IMR-90 (cell line): ENCODE data around the gene PALM. TPM values are rescaled to one million over a fixed set of nuclear protein-coding genes. Genes with fewer than 3 reads are reported as not detected.
A peak's percentile ranks its signal among the peaks of the same experiment; 100 is the strongest.

Experiments
- ATAC-seq: fragments of 200-7000 bp; cut with Tn5 transposase; 2 replicates; pipeline ENCODE4 v1.9.1; 2020; ENCODE audit warnings: low read depth, mild to moderate bottlenecking, moderate library complexity
- BruUV-seq: library from RNA; stranded (reverse); fragments of 400-500 nt; replicated peaks from 2 replicates; lab custom pipeline; 2021; lab: Mats Ljungman, UMichigan
- CTCF ChIA-PET: fragments of 300-600 bp; formaldehyde crosslinking; extraction: SDS; loops from one replicate; lab custom pipeline; 2021; ENCODE audit warnings: antibody characterized with exemption; lab: Yijun Ruan, JAX
- POLR2A ChIA-PET: fragments of 300-600 bp; sonication (Branson Sonifier 250); formaldehyde crosslinking; loops from one replicate; lab custom pipeline; 2022; ENCODE audit warnings: antibody characterized with exemption; ENCODE audit not compliant: unreplicated experiment; lab: Charles Lee
- DNase-seq: peaks from one replicate; pipeline ENCODE4 v3.0.0; 2013
- H2AFZ ChIP-seq: replicated peaks from 2 replicates; pipeline ENCODE3; 2013; ENCODE audit warnings: low read length, mild to moderate bottlenecking; ENCODE audit not compliant: poor library complexity
- H2AK5ac ChIP-seq: 2 replicates; pipeline ENCODE4 v1.6.1; 2013; ENCODE audit warnings: low read depth, low read length, inconsistent platforms
- H2AK9ac ChIP-seq: replicated peaks from 2 replicates; pipeline ENCODE3; 2013; ENCODE audit warnings: mild to moderate bottlenecking, low read depth, low read length, moderate library complexity; ENCODE audit not compliant: poor library complexity
- H2BK120ac ChIP-seq: 2 replicates; pipeline ENCODE4 v1.6.1; 2013; ENCODE audit warnings: low read depth, low read length, inconsistent platforms
- H2BK15ac ChIP-seq: 3 replicates; pipeline ENCODE4 v1.6.1; 2013; ENCODE audit warnings: low read depth, low read length, inconsistent platforms
- H2BK20ac ChIP-seq: 2 replicates; pipeline ENCODE4 v1.6.1; 2013; ENCODE audit warnings: low read depth, mild to moderate bottlenecking, inconsistent platforms, low read length, moderate library complexity
- H2BK5ac ChIP-seq: 2 replicates; pipeline ENCODE4 v1.6.1; 2013; ENCODE audit warnings: mild to moderate bottlenecking, low read depth, low read length, inconsistent platforms; ENCODE audit not compliant: poor library complexity, severe bottlenecking
- H3K14ac ChIP-seq: replicated peaks from 2 replicates; pipeline ENCODE4 v1.6.1; 2013; ENCODE audit warnings: low read depth, low read length, inconsistent platforms
- H3K18ac ChIP-seq: 2 replicates; pipeline ENCODE4 v1.6.1; 2013; ENCODE audit warnings: low read depth, low read length, control low read depth
- H3K23ac ChIP-seq: 2 replicates; pipeline ENCODE4 v1.6.1; 2013; ENCODE audit warnings: low read depth, low read length, inconsistent platforms
- H3K27ac ChIP-seq: 2 replicates; pipeline ENCODE4 v1.5.1; 2013; ENCODE audit warnings: mild to moderate bottlenecking, control low read depth, low read length; ENCODE audit not compliant: insufficient read depth
- H3K27me3 ChIP-seq: 2 replicates; pipeline ENCODE4 v1.6.1; 2013; ENCODE audit warnings: low read length; ENCODE audit not compliant: control insufficient read depth, insufficient read depth
- H3K36me3 ChIP-seq: 2 replicates; pipeline ENCODE4 v1.6.1; 2013; ENCODE audit warnings: low read length, mixed read lengths; ENCODE audit not compliant: control insufficient read depth, insufficient read depth
- H3K4ac ChIP-seq: 2 replicates; pipeline ENCODE4 v1.6.1; 2013; ENCODE audit warnings: low read depth, low read length, inconsistent platforms
- H3K4me1 ChIP-seq: 2 replicates; pipeline ENCODE4 v1.6.1; 2013; ENCODE audit warnings: low read length, mixed read lengths; ENCODE audit not compliant: control insufficient read depth, insufficient read depth
- H3K4me2 ChIP-seq: 2 replicates; pipeline ENCODE4 v1.6.1; 2013; ENCODE audit warnings: low read depth, mild to moderate bottlenecking, control low read depth, low read length, moderate library complexity
- H3K4me3 ChIP-seq: 2 replicates; pipeline ENCODE4 v1.5.1; 2013; ENCODE audit warnings: low read depth, mild to moderate bottlenecking, control low read depth, low read length, moderate library complexity; ENCODE audit not compliant: insufficient read depth
- H3K56ac ChIP-seq: 2 replicates; pipeline ENCODE4 v1.6.1; 2013; ENCODE audit warnings: low read length, inconsistent platforms; ENCODE audit not compliant: insufficient read depth; ENCODE audit errors: extremely low read depth
- H3K79me1 ChIP-seq, 2 experiments: 2 replicates each; pipeline ENCODE4 v1.6.1; 2013; ENCODE audit warnings: low read length in 2 of 2, inconsistent platforms in 1 of 2, low read depth in 1 of 2
- H3K9ac ChIP-seq: 2 replicates; pipeline ENCODE4 v1.6.1; 2013; ENCODE audit warnings: low read depth, low read length, control low read depth
- H3K9me1 ChIP-seq: 2 replicates; pipeline ENCODE4 v1.6.1; 2013; ENCODE audit warnings: low read length, inconsistent platforms; ENCODE audit not compliant: insufficient read depth
- H3K9me3 ChIP-seq: 2 replicates; pipeline ENCODE4 v1.6.1; 2013; ENCODE audit warnings: low read length; ENCODE audit not compliant: control insufficient read depth, insufficient read depth
- H4K20me1 ChIP-seq: 2 replicates; pipeline ENCODE4 v1.6.1; 2013; ENCODE audit warnings: low read length, inconsistent platforms; ENCODE audit not compliant: insufficient read depth
- H4K5ac ChIP-seq: 2 replicates; pipeline ENCODE4 v1.6.1; 2013; ENCODE audit warnings: mild to moderate bottlenecking, low read depth, low read length, control low read depth
- H4K8ac ChIP-seq, 2 experiments: 2 replicates each; pipeline ENCODE4 v1.6.1; 2013; ENCODE audit warnings: low read depth in 2 of 2, low read length in 2 of 2, control low read depth in 1 of 2, inconsistent platforms in 1 of 2
- H4K91ac ChIP-seq: 2 replicates; pipeline ENCODE4 v1.6.1; 2013; ENCODE audit warnings: low read depth, low read length, inconsistent platforms; ENCODE audit not compliant: insufficient read depth
- BHLHE40 ChIP-seq: fragments of 150-350 bp; IDR thresholded peaks from 2 replicates; pipeline ENCODE4 v1.6.1; 2016; ENCODE audit warnings: mild to moderate bottlenecking, low read depth, low read length
- CEBPB ChIP-seq: IDR thresholded peaks from 2 replicates; pipeline ENCODE4 v1.6.1; 2012; ENCODE audit warnings: low read depth, low read length, improper control_type of control experiment
- CHD1 ChIP-seq: IDR thresholded peaks from 2 replicates; pipeline ENCODE4 v1.6.1; 2012; ENCODE audit warnings: low read depth, low read length, improper control_type of control experiment
- FOS ChIP-seq: fragments of 150-350 bp; IDR thresholded peaks from 2 replicates; pipeline ENCODE4 v1.6.1; 2016; ENCODE audit warnings: low read depth, low read length
- MAFK ChIP-seq: IDR thresholded peaks from 2 replicates; pipeline ENCODE4 v1.6.1; 2012; ENCODE audit warnings: low read depth, low read length, improper control_type of control experiment
- MAZ ChIP-seq: IDR thresholded peaks from 2 replicates; pipeline ENCODE4 v1.6.1; 2012; ENCODE audit warnings: low read depth, mild to moderate bottlenecking, low read length, improper control_type of control experiment, moderate library complexity, borderline replicate concordance
- MXI1 ChIP-seq: IDR thresholded peaks from 2 replicates; pipeline ENCODE4 v1.6.1; 2012; ENCODE audit warnings: low read depth, mild to moderate bottlenecking, low read length, moderate library complexity, borderline replicate concordance
- NFE2L2 ChIP-seq: fragments of 150-350 bp; IDR thresholded peaks from 2 replicates; pipeline ENCODE4 v1.6.1; 2016; ENCODE audit warnings: low read depth, mild to moderate bottlenecking, low read length
- POLR2A ChIP-seq: IDR thresholded peaks from 2 replicates; pipeline ENCODE4 v1.6.1; 2012; ENCODE audit warnings: mild to moderate bottlenecking, low read depth, low read length
- RAD21 ChIP-seq: IDR thresholded peaks from 2 replicates; pipeline ENCODE4 v1.6.1; 2012; ENCODE audit warnings: low read length, improper control_type of control experiment
- RCOR1 ChIP-seq: IDR thresholded peaks from 2 replicates; pipeline ENCODE4 v1.6.1; 2012; ENCODE audit warnings: mild to moderate bottlenecking, low read length, improper control_type of control experiment; ENCODE audit not compliant: insufficient replicate concordance
- RFX5 ChIP-seq: IDR thresholded peaks from 2 replicates; pipeline ENCODE4 v1.8.0; 2012; ENCODE audit warnings: low read depth, mild to moderate bottlenecking, low read length, moderate library complexity
- SMC3 ChIP-seq: fragments of 150-350 bp; IDR thresholded peaks from 2 replicates; pipeline ENCODE4 v1.6.1; 2016; ENCODE audit warnings: low read depth, mild to moderate bottlenecking, antibody characterized with exemption, low read length, moderate library complexity
- USF2 ChIP-seq: fragments of 150-350 bp; IDR thresholded peaks from 2 replicates; pipeline ENCODE4 v1.6.1; 2017; ENCODE audit warnings: mild to moderate bottlenecking, antibody characterized with exemption, low read length, low read depth
- WGBS, 2 experiments: methylation state at CpG; one replicate each; pipeline versions ENCODE4 v1.1.5 to v1.1.7; 2013; ENCODE audit warnings: missing lambda C conversion rate in 2 of 2; ENCODE audit not compliant: insufficient read length in 1 of 2; ENCODE audit errors: extremely low coverage in 2 of 2; 5-methylcytosine and 5-hydroxymethylcytosine counted together
- dilution Hi-C: fragments of 300-500 bp; cut with HindIII; formaldehyde crosslinking; loops from one replicate; pipeline ENCODE4 v1.14.3; 2018; ENCODE audit warnings: low sequenced_read_pairs; ENCODE audit not compliant: unreplicated experiment
- in situ Hi-C: fragments of 300-500 bp; cut with MboI; formaldehyde crosslinking; loops from 3 replicates; pipeline ENCODE4 v1.14.3; 2019; ENCODE audit warnings: low sequenced_read_pairs, inconsistent platforms, mixed read lengths
- intact Hi-C: fragments of 100-400 bp; cut with micrococcal nuclease; formaldehyde crosslinking; loops from 2 replicates; pipeline ENCODE4 v1.10.0; 2022
- polyA plus RNA-seq, 3 experiments: library from polyadenylated mRNA; depleted of rRNA; stranded (reverse); fragments of >200 nt; gene quantifications; 2 replicates each; pipeline ENCODE4 v1.2.3, GENCODE V29; 2012; ENCODE audit warnings: low replicate concordance in 1 of 3
- total RNA-seq: library from RNA; depleted of rRNA; stranded (reverse); fragments of >200 nt; gene quantifications from 2 replicates; pipeline ENCODE4 v1.2.3, GENCODE V29; 2012
- TF ChIP-seq, protein P1 (sequence below): fragments of 150-350 bp; IDR thresholded peaks from 2 replicates; pipeline ENCODE4 v1.6.1; 2016; ENCODE audit warnings: low read depth, mild to moderate bottlenecking, low read length, moderate library complexity, borderline replicate concordance

Gene PALM
- total and polyA plus RNA-seq, 2 of the 4 experiments (the other 2 are of a cell fraction): 2.2 to 7.4 TPM

DNA sequence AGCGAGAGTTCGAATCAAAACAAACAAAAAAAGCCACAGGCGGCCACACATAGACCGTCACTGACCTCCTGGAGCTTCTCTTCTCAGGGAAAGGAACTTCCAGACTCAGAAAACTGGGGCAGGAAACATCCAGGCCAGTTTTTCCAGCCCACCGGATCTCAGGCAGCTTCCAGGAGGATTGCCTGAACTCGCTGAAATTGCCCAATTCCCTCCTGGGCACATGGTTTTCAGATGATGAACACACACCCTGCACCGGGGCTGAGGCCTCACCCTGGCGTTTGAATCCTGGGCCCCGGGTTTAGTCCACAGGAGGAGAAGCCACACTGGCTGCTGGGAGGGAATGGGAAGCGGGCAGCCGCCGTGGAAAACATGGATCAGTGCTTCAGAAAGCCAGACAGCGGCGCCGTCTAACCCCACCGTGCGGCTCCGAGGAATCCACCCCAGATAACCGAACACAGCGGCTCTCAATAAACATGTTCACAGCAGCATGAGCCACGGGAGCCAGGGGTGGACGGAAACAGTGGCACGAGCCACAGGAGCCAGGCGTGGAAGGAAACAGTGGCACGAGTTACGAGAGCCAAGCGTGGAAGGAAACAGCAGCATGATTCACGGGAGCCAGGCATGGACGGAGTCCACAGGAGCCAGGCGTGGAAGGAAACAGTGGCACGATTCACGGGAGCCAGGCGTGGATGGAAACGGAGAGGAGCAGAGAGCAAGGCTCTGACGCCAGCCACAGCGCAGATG is 70.3 kb downstream of the PALM start:
- POLR2A ChIA-PET: no interaction called here
- peaks cover 2 to 31% of the 10 kb centered on the region in 2 experiments; a peak in 2 of 4 replicates for H3K79me1 ChIP-seq
- ATAC-seq: peak; percentile 85
- H4K8ac ChIP-seq: peak overlapping the region; percentile 89 to 91
- peaks cover 3% of the 10 kb centered on the region; the same call in 1 of the 2 replicates for H4K20me1 ChIP-seq
- 68% methylated on average over 27 of the region's 36 CpGs; no CpG with 5 or more reads in 1 of the 2 experiments for WGBS, 2 experiments
- H3K4me3 ChIP-seq: no peak overlapping the region
- peak overlapping the region; percentile 92 for H2BK20ac ChIP-seq
- peak overlapping the region; percentile 98 for H2AK9ac ChIP-seq
- H4K91ac ChIP-seq: peak overlapping the region; percentile 92
- peak overlapping the region; percentile 59; the same call in 1 of the 2 replicates for H3K23ac ChIP-seq
- peaks cover 15% of the 10 kb centered on the region for H3K9me1 ChIP-seq
- H3K18ac ChIP-seq: peak overlapping the region; percentile 49
- H3K9ac ChIP-seq: peak overlapping the region; percentile 29
- peak overlapping the region; percentile 100 for H2AK5ac ChIP-seq
- CTCF ChIA-PET: no interaction called here
- no peaks in the 10 kb centered on the region for H3K36me3 ChIP-seq
- dilution Hi-C loops: no loop called here
- H3K9me3 ChIP-seq: no peaks in the 10 kb centered on the region
- no TSS peak for BruUV-seq
- in situ Hi-C loops: loop anchor here (5.0 kb wide), 1 partner anchor 143 kb away; no protein-coding TSS in a partner anchor
- intact Hi-C loops: loop anchor here (5.0 kb wide), 1 partner anchor 203 kb away; the partner anchor contains the start of gene WDR18
- no peaks in the 10 kb centered on the region for H3K27me3 ChIP-seq
- peak overlapping the region; percentile 89 for H2AFZ ChIP-seq
- H3K4me1 ChIP-seq: peaks cover 19% of the 10 kb centered on the region
- peak overlapping the region; percentile 98 for H2BK120ac ChIP-seq
- H3K4ac ChIP-seq: peak overlapping the region; percentile 99
- peak overlapping the region; percentile 32 for H3K56ac ChIP-seq
- peak overlapping the region; percentile 82 for H3K14ac ChIP-seq
- H3K27ac ChIP-seq: peak overlapping the region; percentile 83
- H4K5ac ChIP-seq: peak overlapping the region; percentile 66
- peak overlapping the region; percentile 88 for H2BK5ac ChIP-seq
- H3K4me2 ChIP-seq: no peak overlapping the region
- peak overlapping the region; percentile 95; the same call in 2 of the 3 replicates for H2BK15ac ChIP-seq
- peak; percentile 94 for DNase-seq
- TF ChIP-seq RAD21 (no peak), MAFK (no peak), POLR2A (no peak), BHLHE40 (peak; percentile 23; the same call in 1 of the 2 replicates), FOS (no peak), CHD1 (no peak), RCOR1 (no peak), CEBPB (peak; percentile 98), RFX5 (no peak), USF2 (peak; percentile 72), SMC3 (no peak), MXI1 (peak; percentile 85), NFE2L2 (no peak), MAZ (no peak)
- TF ChIP-seq, protein P1, sequence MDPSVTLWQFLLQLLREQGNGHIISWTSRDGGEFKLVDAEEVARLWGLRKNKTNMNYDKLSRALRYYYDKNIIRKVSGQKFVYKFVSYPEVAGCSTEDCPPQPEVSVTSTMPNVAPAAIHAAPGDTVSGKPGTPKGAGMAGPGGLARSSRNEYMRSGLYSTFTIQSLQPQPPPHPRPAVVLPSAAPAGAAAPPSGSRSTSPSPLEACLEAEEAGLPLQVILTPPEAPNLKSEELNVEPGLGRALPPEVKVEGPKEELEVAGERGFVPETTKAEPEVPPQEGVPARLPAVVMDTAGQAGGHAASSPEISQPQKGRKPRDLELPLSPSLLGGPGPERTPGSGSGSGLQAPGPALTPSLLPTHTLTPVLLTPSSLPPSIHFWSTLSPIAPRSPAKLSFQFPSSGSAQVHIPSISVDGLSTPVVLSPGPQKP: no peak
